Measurements from ENCODE around the gene EFS.
"Not testable (repeated sequence)": the region's sequence is repeated elsewhere in the genome, so short reads cannot be mapped to it uniquely, and the experiment has no call there.

The EFS gene, protein sequence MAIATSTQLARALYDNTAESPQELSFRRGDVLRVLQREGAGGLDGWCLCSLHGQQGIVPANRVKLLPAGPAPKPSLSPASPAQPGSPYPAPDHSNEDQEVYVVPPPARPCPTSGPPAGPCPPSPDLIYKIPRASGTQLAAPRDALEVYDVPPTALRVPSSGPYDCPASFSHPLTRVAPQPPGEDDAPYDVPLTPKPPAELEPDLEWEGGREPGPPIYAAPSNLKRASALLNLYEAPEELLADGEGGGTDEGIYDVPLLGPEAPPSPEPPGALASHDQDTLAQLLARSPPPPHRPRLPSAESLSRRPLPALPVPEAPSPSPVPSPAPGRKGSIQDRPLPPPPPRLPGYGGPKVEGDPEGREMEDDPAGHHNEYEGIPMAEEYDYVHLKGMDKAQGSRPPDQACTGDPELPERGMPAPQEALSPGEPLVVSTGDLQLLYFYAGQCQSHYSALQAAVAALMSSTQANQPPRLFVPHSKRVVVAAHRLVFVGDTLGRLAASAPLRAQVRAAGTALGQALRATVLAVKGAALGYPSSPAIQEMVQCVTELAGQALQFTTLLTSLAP

DNA sequence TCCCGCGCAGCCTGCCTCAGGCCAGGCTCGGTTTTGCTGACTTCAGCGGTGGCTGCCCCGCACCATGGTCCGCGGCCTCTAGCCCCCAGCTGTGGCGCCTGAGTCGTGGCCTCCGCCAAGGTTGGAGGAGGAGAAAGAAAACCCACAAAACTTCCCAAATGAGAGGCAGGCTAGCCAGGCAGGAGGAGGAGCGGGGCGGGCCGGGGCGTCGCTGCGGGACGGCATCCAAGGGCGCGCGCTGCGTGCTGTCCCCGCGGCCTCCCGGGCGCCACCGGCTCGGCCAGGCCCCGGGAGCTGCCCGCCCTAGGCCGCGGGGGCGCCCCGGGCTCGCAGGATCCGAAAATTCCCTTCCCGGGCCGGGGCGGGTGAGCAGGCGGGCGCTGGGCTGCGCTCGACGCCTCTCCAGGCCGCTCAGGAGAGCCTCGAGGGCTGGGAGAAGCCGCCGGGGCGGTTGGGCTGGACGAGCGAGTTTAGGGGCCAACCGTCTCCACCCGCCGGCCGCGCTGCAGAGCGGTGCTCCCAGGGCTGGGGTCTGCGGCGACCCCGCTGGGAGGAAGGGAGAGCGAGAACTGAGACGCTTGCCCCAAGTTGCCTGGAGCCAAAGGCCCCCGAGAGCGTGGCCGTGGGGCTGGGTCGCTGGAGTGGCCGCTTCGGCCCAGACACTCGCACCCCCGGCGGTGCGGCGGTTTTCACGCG, at the start of gene EFS:
Gene EFS, minus strand, starts transcription at position 137 of the 696 bp plus-strand sequence. CDS start 147 bp downstream, outside the sequence.
- DNase-seq (ENCODE audit: low read depth) = no peak

DNA sequence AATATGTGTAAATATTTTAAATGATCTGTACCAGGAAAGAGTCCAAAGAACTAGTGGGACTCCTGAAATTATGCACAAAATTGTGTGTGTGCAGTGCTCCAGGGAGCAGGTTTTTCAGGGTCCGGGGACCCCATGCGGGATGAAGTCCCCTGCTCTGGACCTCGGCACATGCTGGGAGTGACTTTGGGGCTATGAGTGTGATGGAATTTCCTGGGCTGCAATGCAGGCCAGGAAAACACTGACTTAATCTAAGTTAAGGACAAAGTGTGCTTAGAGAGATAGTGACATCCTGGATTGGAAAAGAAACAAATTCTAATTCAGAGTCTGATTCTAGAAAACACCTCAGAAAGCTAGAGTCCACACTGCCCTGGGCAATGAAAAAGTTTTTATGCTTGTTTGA, 49.3 kb upstream of the EFS start:
- no peak for DNase-seq (ENCODE audit: low read depth)

DNA sequence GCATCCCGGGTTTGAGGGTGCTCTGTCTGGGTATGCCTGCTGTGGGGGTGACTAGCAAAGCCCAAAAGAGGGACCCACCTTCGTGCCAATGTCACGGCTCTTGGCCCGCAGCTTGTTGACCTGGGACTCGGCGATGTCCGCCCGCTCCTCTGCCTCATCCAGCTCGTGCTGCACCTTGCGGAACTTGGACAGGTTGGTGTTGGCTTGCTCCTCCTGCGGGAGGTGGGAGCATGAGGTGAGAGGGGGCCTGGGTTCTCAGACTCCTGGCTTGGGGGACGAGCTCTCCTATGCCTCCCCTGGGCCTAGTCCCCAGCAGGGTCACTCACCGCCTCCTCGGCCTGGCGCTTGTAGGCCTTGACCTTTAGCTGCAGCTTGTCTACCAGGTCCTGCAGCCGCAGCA, 48.7 kb upstream of the EFS start:
- no peak for DNase-seq (ENCODE audit: low read depth)

DNA sequence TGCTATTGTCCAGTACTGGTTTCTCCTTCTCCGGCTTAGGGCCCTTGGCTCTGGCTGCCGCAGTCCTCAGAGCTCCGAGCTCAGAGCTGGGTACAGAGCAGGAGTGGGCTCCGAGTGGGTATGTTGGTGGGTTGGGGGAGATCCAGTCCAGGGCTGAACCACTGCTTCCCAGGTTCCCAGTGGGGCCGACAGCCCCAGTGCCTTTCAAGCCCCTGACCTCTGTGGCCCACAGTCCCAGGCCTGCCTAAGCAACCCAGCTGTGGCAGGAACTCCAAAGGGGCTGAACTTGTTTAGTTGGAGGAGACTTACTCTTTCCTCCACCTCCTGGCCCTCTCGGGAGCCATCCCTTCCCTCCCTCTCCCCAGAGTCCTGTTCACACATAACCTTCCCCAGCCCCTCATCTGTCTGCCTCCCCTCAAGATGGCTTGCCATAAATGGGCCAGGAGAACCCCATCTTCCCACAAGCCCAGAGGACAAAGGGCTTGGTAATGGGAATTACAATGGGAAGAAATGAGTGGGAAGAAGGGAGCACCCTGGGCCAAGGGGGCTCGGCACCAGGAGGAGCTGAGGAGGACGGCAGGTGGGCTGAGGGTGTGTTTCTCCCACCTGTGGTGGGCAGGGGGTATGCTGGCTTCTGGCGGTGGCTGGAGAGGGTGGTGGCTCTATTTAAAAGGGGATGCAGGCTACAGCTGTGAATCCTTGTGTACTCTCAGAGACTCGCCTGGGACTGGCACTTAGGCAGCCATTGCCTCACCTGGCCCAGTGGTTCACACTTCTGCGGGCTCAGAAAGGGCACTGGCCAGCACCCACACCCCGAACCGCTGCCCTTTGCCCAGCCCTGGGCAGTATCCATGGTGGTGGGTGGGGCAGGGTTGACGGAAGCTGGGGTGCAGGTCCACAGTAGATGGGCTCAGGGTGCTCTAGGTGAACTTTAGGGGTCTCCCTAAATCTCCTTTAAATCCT, 46.9 kb upstream of the EFS start:
- no peak for DNase-seq (ENCODE audit: low read depth)

DNA sequence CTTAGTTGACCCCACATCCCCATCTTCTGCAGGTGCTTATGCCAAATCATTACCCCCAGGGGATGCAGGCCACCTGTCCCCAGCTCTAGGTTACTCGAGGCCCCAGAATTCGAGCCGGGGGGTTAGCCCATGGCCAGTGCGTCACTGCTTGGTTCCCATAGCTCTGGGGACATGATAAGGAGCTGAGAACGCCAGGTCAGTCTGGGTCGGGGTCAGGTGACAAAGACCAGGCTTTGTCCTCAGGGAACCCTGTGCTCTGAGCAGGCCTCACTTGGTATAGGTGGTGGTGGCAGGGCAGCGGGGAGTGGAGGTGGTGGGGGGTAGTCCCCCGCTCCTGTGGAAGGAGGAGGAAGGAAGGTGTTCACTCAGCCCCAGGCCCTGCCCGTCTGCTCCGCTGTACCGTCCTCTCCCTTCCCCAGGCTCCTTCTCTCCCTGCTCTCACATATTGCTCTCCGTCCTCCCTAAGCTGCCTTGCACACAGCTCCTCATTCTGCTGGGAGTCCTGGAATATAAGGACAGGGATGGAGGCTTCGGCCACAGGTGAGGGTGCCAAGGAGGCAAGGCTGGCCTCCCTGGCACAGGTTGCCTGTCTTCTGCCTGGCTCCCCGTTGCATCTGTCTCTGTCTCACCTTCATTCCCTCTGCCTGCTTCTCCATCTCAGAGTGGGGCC, 45.1 kb upstream of the EFS start:
- no peak for DNase-seq (ENCODE audit: low read depth)

DNA sequence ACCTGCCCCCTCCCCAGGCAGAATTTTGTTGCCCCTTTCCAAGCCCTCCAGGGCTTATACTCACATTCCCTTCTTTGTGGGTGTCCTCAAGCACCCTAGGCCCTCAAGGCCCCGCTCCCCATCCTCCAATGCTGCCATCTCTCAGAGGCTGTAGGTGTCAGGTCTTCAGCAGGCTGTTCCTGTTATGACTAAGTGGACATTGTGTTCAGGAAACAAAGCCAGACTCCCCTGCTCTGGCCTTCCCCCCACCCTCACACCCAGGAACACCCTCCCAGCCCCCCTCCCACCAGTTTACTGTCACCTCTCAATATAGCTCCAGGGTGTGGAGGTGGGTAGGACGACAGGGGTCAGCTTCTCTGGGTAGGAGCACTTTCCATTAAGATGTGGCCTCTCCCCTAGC, 44.5 kb upstream of the EFS start:
- DNase-seq (ENCODE audit: low read depth) = no peak

DNA sequence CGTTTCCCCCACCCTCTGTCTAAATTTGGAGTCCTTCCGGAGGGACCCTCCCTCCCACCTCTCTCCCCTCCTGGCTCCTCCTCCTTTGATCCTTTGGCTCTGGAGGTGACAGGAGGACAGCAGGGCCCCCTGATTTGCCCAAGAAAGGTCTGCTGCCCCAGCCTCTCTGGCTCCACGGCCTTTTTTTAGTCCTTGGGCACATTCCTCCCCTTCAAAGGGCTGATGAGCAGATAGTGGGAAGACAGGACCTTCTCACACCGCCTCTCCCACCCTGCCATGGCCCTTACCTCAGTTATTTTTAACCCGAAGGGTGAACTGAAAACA, 43.3 kb upstream of the EFS start:
- DNase-seq (ENCODE audit: low read depth) = no peak

DNA sequence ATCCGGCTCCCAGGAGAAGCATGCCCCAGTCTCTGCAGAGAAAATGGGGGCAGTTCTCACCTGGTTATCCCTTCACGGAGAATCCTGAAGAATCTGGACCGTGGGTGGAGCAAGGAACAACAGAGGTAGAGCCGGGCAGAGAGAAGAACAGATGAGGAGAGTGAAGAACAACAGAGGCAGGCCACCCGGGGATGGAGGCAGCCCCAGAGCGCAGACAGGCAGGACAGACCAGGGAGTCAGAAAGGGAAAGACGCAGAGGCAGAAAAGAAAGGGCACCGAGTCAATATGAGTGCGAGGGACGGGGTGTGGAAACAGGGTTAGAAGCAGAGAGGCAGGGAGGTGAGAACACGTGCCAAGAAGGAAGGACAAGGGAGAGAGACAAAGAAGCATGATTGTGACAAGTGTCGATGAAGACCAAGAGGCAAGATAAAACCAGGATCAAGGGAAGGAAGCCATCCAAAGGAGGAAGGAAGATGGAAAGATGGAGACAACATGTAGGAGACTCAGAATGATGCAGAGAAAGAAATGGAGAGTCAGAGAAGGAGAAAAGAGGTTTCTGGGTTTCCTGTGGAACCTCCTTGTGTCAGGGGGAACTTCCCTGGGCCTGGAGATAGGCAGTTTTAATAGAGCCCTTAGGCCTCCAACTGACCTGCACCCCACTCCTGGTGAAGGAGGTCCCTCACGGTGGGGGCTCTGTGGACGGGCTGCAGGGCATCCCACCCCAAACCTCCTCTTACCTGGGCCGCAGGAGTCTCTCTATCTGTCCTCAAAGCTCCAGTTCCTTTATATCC, 42.7 kb upstream of the EFS start, which contains the start of gene MYH6:
Gene MYH6, minus strand, starts transcription at position 758 of the 791 bp plus-strand sequence. CDS start 1,050 bp downstream, outside the sequence.
- DNase-seq (ENCODE audit: low read depth) = no peak

DNA sequence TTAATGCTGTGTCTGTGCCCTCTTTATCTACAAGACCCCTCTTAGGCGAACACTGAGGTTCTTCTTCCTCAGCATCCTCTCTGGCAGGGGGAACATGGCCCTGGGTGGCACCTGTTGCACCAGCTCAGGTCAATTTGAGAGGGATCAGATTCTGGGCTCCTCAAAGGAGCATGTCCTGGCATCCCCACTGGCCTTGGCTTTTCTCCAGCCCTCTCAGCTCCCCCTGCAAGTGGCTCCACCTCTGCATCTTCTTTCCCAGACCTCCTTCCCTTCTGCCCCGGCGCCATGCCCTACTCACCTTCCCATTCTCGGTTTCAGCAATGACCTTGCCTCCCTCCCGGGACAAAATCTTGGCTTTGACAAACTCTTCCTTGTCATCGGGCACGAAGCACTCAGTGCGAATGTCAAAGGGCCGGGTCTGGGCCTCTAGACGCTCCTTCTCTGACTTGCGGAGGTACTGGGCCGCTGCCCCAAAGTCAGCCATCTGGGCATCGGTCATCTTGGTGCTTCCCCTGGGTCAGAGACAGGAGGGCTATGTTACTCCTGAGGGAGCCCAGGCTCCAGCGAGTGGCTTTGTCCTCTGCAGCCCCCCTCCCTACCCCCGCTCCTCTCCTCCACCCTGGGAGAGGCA, 41.9 kb upstream of the EFS start:
- no peak for DNase-seq (ENCODE audit: low read depth)

DNA sequence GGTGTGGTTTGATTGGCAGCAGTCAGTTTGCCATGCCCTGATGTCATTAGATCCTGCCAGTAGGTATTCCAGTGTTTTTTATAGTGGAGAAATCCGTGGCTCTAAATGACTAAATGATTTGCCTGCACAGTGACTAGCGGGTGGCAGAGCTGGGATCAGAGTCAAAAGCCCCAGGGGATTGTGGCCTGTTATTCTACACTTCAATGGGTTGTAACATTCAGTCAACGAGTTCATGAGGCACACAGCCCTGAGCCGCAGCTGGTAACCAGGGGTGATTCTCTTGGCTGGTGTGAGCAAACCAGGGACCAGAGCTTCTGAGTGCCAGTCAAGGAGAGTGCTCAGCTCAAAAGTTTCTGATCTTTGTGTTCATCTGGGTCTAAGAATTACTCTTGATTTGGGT, 41.3 kb upstream of the EFS start:
- no peak for DNase-seq (ENCODE audit: low read depth)

DNA sequence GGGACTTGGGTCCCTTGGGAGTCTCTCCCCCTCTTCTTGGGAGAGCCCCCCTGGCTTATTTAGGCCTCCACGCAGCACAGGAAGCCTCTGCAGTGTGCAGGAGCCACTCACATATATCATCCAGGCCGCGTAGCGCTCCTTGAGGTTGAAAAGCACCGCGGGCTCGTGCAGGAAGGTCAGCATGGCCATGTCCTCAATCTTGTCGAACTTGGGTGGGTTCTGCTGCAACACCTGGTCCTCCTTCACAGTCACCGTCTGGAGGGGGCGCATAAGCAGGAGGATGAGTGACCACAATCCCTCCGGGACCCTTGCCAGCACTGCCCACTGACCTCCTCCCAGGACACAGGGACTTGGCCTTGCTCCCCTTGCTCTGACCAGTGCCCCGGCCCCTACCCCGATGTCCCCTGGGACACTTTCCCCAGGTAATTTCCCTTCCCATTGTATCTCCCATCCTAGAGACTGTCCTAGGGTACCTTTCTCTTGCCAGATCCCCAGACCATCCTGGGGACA, 40.6 kb upstream of the EFS start:
- DNase-seq (ENCODE audit: low read depth) = no peak

DNA sequence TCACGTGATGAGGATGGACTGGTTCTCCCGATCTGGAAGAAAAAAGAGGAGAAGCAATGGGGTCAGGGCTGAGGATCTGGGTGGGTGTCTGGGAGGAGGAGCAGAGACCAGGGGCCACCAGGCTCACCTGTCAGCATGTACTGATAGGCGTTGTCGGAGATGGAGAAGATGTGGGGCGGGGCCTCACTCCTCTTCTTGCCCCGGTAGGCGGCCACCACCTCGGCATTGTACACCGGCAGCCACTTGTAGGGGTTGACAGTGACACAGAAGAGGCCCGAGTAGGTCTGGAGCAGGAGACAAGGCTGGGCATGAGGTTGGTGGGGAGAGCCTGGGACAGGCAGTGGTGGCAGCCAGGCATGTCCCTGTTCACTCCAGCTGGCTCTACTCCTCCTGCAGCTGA, 40.1 kb upstream of the EFS start:
- no peak for DNase-seq (ENCODE audit: low read depth)

DNA sequence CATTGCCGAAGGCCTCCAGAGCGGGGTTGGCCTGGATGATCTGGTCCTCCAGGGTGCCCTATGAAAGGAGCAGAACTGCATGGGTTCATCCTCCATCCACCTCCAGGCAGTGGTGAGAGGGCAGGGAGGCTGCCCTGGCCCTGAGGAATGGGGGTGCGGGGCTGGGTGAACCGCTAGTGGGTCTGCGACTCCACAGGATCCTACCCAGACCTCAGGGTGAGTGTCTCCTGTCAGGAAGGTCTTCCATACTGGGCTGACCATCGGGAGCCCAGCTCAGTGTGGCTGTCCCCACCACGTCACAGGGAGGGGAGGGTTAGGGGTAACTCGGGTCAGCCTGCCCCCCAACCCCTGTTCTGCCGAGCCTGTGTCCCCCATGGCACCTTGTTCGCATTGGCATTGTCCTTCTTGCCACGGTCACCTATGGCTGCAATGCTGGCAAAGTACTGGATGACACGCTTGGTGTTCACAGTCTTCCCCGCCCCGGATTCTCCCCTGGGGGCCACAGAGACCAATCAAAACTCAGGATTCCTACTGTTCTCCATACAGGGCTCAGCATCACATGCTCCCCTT, 39.4 kb upstream of the EFS start:
- DNase-seq (ENCODE audit: low read depth) = no peak

DNA sequence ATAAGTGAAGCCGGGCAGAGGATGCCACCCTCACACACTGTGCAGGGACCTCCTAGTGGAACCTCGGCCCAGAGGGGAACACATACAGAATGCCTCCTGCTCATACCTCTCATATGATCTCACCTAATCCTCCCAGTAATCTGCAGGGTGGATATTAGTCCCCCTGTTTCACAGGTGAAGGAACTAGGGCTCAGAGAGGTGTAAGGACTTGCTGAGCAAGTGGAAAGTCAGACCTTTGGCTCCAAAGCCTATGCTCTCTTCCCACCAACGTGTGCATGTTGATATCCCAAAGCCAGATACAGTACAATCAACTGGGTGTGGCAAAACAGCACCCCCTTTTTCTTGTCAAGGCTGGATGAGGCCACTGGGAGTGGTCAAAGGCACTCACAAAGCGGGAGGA, 38.9 kb upstream of the EFS start:
- no peak for DNase-seq (ENCODE audit: low read depth)

DNA sequence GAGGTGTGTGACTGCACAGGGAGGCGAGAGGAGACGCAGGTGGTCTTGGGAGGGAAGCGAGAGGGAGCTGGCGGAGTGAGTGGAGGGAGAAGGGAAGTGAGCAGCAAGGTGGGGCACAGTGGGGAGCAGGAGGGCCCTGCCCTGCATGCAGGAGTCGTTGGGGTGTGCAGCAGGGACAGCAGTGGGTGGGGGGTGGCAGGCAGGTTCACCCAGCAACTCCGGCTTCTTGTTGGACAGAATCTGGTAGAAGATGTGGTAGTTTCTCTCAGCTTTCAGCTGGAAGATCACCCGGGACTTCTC, 38.1 kb upstream of the EFS start:
- DNase-seq (ENCODE audit: low read depth) = no peak

DNA sequence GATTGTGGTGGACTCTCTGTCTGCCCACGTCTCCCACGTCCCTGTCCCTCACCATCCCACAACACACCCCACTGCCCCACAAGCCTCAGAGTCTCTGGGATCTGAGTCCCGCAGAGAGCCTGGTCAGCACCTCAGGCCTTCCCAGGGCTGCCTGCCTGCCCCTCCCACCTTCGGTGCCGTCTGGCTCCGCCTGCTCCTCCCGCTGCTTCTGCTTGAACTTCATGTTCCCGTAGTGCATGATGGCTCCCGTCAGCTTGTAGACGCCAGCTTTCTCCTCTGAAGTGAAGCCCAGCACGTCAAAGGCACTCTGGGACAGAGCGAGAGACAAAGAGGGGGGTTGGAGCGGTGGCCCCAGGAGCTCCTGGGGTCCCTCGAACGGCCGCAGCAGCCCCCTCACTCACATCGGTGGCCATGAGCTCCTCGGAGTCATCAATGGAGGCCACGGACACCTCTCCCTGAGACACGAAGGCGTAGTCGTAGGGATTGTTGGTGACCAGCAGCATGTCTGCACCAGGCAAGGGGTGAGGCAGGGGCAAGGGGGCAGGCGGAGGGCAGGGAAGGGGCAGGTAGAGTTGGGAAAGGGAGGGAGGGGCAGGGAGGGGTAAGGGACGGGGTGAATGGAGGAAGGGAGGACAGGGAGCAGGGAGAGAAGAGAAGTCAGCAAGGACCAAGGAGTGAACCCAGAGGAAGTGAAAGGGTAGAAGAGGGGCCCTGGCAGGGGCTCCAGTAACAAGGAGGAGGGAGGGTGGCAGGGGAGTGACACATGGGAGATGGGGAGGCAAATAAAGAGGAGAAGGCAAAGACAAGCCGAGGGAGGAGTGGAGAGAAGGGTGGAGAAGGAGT, 37.5 kb upstream of the EFS start:
- no peak for DNase-seq (ENCODE audit: low read depth)

DNA sequence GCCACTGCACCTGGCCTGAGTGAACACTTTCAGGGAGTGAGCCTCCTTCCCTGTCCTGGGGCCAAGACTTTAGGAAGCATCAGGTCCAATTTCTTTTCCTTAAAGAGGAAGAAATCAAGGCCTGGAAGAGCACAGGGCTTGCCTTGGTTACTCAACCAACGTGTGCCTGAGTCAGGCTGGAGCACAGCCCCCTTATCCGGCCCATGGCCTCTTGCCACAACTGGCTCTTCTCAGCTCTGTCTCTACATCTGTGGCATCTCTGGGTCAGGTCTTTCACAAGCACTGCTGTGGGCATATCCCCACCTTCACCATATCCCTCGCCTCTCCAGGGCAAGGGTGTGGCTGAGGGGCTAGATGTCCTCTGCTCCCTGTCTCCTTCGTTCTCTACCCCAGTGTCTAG, 36.3 kb upstream of the EFS start:
- DNase-seq (ENCODE audit: low read depth) = no peak

DNA sequence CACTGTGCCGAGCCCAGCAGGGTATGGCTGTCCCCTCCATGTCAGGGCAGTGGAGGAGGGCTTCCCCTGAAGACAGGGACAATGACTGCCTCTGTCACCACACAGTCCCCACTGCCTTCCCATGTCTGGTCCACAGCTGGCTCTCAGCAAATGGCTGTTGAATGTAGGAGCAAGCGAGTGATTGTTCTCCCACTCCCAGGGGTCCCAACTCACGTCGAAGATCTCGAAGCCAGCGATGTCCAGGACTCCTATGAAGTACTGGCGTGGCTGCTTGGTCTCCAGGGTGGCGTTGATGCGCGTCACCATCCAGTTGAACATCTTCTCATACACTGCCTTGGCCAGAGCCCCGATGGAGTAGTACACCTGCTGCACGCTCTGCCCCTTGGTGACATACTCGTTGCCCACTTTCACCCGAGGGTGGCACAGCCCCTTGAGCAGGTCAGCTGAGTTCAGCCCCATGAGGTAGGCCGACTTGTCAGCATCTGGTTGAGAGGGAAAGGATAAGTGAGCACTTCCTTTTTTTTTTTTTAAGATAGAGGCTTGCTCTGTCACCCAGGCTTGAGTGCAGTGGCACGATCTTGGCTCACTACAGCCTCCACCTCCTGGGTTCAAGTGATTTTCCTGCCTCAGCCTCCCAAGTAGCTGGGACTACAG, 35.7 kb upstream of the EFS start:
- DNase-seq (ENCODE audit: low read depth) = not testable (repeated sequence)
